Measurements from ENCODE around the gene BTBD6.

The BTBD6 gene

GRCh38 chr14:105241641-105242040 is 6.7 kb upstream of the BTBD6 start:
- DNase-seq: no peak

DNA sequence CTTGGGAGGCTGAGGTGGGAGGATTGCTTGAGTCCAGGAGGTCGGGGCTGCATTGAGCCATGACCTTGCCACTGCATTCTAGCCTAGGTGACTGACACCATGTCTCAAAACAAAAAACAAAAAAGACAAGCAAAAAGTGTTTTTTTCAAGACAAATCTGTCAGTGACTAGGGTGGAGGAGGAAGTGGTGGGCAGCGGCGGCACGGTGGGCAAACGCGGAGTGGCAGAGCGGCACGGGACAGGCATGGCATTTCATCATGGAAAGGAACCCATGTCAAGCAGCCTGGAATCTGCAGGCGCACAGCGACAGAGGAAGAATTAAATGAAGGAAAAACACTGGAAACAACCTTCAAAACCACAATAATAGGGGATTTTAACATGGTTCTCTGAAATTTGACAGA is 4.0 kb upstream of the BTBD6 start:
- no peak for DNase-seq

DNA sequence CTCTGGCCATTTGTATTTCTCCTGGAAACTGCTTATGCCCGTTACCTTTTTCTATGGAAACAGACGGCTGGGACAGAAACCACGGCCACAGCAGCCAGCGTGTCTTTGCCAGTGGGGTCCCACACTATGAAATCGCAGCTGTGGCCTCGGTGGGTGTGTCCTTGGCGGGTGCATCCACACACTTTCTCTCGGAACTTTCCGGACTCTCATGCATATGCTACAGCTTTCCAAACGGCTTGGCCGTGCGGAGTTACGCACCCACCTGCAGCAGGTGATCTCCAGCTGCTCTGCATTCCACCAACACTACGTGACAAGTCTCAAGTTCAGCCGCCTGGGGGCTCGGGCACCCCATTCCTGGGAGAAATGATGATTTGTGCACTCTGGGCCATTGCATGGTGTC is 1.3 kb upstream of the BTBD6 start:
- DNase-seq: no peak

DNA sequence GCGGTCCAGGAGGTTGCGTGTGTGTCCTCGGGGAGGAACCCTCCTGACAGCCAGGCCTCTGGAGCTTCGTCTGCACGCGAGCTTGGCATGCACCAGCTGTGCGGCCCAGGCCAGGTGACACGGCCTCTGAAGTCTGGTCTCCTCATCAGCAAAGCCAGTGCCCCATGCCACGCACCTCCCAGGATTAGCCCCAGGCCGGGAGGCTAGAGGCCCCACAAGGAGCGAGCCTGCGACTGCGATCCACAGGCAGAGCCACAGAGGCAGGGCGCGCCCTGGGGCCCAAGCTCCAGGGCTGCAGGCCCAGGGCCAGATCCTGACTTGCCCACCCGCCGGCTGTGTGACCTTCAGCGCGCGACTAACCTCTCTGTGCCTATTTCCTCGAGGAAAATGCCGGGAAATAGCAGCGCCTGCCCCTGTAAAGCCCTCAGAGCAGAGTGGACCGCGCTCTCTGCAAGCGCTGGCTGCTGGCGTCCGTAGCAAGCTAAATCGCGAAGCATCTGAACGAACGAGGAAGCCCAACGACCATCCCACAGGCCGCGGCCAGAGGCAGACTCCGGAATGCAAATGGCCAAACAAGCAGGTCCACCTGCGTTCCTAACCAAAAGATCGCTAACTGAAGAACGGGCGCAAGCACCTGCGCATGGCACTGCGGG is 492 bp upstream of the BTBD6 start:
- DNase-seq: no peak

- no peak for DNase-seq
Observed at GRCh38 chr14:105249182-105250007, 1.1 kb downstream of the BTBD6 start.

DNA sequence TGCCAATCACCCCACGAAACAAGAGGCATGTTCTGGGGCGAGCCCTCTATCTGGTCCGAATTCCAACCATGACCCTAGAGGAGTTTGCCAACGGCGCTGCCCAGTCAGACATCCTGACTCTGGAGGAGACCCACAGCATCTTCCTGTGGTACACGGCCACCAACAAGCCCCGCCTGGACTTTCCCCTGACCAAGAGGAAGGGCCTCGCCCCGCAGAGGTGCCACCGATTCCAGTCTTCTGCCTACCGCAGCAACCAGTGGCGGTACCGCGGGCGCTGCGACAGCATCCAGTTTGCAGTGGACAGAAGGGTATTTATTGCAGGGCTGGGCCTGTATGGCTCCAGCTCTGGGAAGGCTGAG is 1.7 kb downstream of the BTBD6 start:
- DNase-seq: no peak

- no peak for DNase-seq
Observed at GRCh38 chr14:105250986-105251385, 2.7 kb downstream of the BTBD6 start.

DNA sequence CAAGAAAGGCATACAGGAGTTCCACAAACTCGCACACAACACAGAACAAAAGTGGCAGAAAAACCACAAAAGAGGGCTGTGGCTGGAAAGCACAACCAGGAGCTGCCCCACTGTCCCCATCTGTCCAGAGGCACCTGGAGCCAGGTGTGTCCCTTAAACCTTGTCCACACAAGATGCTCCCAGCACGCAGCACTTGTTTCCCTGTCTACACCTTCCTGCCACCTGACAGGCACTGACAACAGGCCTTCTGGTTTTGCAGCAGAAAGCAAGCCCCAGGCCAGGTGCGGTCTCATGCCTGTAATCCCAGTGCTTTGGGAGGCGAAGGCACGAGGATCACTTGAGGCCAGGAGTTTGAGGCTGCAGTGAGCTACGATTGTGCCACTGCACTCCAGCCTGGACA is 3.6 kb downstream of the BTBD6 start:
- no peak for DNase-seq

- DNase-seq: no peak
Observed at GRCh38 chr14:105252552-105253328, 4.4 kb downstream of the BTBD6 start.

GRCh38 chr14:105253329-105253682 is 5.0 kb downstream of the BTBD6 start:
- DNase-seq: no peak

GRCh38 chr14:105255021-105255507 is 6.7 kb downstream of the BTBD6 start:
- peak; percentile 80 for DNase-seq

- DNase-seq: no peak
Observed at GRCh38 chr14:105256292-105256960, 8.1 kb downstream of the BTBD6 start.

- no peak for DNase-seq
Observed at GRCh38 chr14:105257464-105257863, 9.1 kb downstream of the BTBD6 start.

- no peak for DNase-seq
Observed at GRCh38 chr14:105258846-105259245, 10.5 kb downstream of the BTBD6 start.

DNA sequence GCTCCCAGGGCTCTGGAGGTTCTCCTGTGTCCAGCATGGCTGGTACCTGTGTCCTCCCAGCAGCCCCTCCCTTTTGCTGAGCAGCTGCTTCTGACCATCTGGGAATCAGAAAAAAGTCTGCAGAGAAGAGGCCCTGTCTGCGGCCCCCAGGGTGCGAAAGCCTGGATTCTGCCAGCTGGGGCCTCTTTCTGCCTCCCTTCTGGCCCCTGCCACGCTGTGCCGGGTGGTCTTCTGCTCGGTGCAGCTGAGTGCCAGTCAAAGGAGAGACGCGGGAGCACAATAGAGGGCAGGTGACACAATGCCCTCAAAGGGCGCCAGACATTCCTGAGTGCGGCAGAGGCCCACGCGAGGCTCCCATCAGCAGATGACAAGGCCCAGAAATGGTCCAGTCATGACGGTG is 12.6 kb downstream of the BTBD6 start:
- no peak for DNase-seq

DNA sequence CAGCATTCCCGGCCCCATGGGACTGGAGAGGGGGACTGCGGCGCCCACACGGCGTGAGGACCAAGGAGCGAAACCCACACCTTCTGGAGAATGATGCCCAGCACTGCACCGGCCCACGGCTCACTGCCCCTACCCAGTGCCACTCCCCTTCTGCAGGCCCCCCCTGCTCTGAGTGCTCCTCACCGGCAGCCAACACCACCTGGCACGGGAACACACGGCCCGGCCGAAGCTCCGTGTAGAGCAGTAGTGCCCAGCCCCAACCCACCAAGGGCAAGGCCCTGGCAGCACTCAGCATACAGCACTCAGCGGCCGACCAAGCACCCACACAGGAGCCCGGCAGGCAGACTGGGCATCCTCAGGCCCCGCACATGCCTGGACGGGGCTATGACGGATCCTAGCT is 13.4 kb downstream of the BTBD6 start:
- DNase-seq: no peak

DNA sequence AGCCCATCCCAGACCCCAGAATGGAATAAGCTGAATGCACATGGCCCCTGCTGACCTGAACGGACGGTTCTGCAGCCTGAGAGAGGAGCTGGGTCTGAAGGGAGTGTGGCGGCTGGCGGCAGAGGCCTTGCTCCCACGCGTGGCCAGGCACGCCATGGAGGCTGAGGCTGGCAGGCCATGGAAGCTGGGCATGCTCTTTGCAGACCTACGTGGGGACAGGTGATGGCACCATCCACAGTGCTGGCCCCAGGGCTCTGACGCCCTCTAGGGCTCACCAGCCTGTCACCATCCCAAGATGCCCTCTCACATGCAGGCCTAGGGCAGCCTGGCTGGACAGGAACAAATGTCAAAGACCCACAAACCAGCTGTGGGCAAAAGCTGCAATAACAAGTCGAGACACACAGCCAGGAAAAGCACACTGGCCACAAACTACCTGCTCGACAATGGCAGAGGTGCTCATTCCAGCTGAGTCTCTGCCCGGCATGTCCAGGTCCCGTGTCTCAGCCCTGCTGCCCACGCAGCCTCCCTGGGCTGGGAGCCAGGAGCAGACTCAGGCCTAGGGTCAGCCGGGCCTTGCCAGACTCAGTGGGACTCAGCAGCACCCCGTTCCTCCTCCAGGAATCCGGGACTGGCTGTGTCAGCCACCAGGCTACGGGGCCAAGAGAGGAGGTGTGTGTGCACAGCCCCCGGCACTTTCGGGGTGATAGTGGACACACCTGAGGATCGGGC is 19.7 kb downstream of the BTBD6 start:
- no peak for DNase-seq

GRCh38 chr14:105268736-105269354 is 20.5 kb downstream of the BTBD6 start:
- no peak for DNase-seq

DNA sequence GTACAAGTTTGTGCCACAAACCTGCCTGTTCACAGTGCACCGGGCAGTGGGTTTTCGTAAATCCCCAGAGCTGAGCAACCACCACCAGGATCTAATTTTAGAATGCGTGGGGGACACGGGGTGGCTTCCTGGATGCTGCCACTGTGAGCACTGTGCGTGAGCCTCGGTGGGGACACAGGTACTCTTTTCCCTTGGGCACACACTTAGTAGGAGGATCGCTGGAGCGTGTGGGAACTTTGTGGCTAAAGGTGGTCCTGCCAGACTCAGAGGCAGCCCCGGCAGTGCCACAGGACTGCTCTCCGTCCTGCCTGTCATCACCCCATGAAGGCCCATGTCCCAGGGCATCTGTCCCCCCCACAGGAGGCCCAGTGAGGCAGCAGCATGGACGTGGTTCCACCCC is 21.1 kb downstream of the BTBD6 start:
- DNase-seq: no peak

DNA sequence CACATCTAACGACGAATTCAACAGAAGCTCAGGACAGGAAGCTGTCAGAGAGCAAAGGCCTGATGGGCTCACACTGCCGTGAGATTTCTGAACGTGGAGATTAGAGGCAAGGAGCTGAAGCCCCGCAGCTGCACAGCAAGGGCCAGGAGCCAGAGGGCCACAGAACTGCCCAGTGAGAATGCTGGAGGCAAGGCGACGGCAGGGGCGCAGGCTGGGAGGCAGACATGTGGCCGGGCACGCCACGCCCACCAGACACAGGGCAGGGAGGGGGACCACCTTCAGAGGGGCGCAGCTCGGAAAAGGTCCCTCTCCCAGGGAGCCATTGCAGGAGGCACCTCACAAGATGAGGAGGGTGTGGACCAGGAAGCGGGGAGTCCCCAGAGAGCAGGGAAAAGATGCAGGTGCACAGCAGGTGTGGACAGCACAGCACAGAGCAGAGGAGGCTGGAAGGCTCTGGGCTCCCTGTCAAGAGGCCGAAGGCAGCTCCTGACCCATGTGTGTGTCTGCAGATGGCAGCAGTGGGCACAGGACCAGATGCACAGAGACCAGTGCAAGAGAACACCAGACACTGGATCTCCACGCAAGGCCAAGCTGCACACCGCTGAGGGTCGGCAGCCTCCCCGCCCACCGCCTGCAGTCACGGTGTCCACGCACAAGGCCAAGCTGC is 23.0 kb downstream of the BTBD6 start:
- no peak for DNase-seq

DNA sequence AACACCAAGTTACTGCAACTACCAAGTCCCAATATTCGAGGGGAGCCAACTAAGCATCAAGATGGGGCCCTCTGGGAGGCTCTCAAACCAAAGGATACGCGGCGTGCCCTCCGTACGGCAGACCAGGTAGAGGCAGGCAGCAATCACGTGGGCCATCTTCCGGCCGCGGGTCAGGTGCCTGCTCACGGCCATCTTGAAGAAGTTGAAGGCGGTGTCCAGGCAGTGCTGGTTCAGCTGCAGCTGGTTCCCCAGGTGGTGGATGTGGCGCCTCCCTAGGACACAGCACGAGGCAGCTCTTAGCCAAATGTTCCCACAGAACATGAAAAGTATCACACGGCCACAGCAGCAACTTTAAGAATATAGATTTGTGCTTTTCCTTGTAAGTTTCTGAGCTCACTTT is 24.3 kb downstream of the BTBD6 start:
- DNase-seq: no peak

DNA sequence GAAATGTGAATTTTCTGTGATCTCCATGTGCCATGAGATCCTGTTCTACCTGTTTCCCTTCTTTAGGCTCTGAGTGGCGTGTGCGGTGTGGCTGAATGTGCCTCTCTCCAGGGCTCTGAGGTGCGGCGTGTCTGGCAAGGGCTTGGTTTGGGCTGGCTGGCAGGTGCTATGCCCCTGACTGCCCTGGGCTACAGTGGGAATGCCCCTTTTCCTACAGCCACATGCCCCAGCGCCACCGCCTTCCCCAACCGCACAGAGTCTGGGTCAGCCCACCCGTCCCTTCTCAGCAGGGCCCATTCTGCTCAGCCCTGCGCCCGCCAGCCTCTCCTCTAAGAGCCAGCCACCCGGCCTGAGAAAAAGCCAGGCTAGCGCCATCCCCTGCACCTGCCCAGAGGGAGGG is 24.7 kb downstream of the BTBD6 start:
- no peak for DNase-seq

Data from RPMI8226 (cell line).